SK-N-SH (cell line): ENCODE results near the gene ADAP1.

ENCODE experiments used
- EP300 ChIP-seq, 2 experiments: IDR thresholded peaks; 2 replicates each; pipeline versions ENCODE4 v1.4.0 to v1.6.1; 2012; ENCODE audit warnings: borderline replicate concordance in 1 of 2, low read depth in 1 of 2, low read length in 1 of 2
- FOXM1 ChIP-seq: IDR thresholded peaks from 2 replicates; pipeline ENCODE4 v1.4.0; 2012; ENCODE audit warnings: low read depth, mild to moderate bottlenecking
- GABPA ChIP-seq: IDR thresholded peaks from 2 replicates; pipeline ENCODE4 v1.4.0; 2012; ENCODE audit warnings: low read depth, mild to moderate bottlenecking
- GATA2 ChIP-seq: sonication (generic); formaldehyde crosslinking; IDR thresholded peaks from 2 replicates; pipeline ENCODE4 v1.5.0; 2020; ENCODE audit warnings: mild to moderate bottlenecking, missing genetic modification reagents
- JUND ChIP-seq: IDR thresholded peaks from 2 replicates; pipeline ENCODE4 v1.4.0; 2012
- POLR2AphosphoS5 ChIP-seq: IDR thresholded peaks from 2 replicates; pipeline ENCODE4 v1.6.1; 2012; ENCODE audit warnings: low read depth, low read length
- RAD21 ChIP-seq: IDR thresholded peaks from 2 replicates; pipeline ENCODE4 v1.6.1; 2012; ENCODE audit warnings: mild to moderate bottlenecking, low read length
- SIN3A ChIP-seq: IDR thresholded peaks from 2 replicates; pipeline ENCODE4 v1.6.1; 2012; ENCODE audit warnings: low read depth, mild to moderate bottlenecking, low read length, moderate library complexity, borderline replicate concordance
- SMC3 ChIP-seq: IDR thresholded peaks from 2 replicates; pipeline ENCODE4 v1.6.1; 2012; ENCODE audit warnings: low read depth, low read length, improper control_type of control experiment
- TCF12 ChIP-seq: IDR thresholded peaks from 2 replicates; pipeline ENCODE4 v1.4.0; 2012
- TEAD4 ChIP-seq: IDR thresholded peaks from 2 replicates; pipeline ENCODE4 v1.4.0; 2012; ENCODE audit warnings: mild to moderate bottlenecking, borderline replicate concordance; ENCODE audit not compliant: insufficient read depth
- YY1 ChIP-seq: IDR thresholded peaks from 2 replicates; pipeline ENCODE4 v1.4.0; 2012; ENCODE audit warnings: low read depth, mild to moderate bottlenecking
- TF ChIP-seq, protein P1 (sequence below): fragments of 200-600 bp; sonication (generic); IDR thresholded peaks from 2 replicates; pipeline ENCODE4 v1.6.1; 2017; ENCODE audit warnings: antibody characterized with exemption, mild to moderate bottlenecking, moderate library complexity
- TF ChIP-seq, protein P2 (sequence below): IDR thresholded peaks from 2 replicates; pipeline ENCODE4 v1.6.1; 2012; ENCODE audit warnings: mild to moderate bottlenecking, low read depth, low read length, moderate library complexity

GRCh38 chr7:883055-884021 is 71.1 kb downstream of the ADAP1 start:
- TF ChIP-seq FOXM1: no peak
- TF ChIP-seq EP300 (IDR thresholded peaks at IDR 0.05; ENCODE audit: borderline replicate concordance in 1 of 2, low read depth in 1 of 2, low read length in 1 of 2): no peak
- TF ChIP-seq, protein P1, sequence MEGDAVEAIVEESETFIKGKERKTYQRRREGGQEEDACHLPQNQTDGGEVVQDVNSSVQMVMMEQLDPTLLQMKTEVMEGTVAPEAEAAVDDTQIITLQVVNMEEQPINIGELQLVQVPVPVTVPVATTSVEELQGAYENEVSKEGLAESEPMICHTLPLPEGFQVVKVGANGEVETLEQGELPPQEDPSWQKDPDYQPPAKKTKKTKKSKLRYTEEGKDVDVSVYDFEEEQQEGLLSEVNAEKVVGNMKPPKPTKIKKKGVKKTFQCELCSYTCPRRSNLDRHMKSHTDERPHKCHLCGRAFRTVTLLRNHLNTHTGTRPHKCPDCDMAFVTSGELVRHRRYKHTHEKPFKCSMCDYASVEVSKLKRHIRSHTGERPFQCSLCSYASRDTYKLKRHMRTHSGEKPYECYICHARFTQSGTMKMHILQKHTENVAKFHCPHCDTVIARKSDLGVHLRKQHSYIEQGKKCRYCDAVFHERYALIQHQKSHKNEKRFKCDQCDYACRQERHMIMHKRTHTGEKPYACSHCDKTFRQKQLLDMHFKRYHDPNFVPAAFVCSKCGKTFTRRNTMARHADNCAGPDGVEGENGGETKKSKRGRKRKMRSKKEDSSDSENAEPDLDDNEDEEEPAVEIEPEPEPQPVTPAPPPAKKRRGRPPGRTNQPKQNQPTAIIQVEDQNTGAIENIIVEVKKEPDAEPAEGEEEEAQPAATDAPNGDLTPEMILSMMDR: no peak
- TF ChIP-seq TEAD4: no peak
- no peak for TF ChIP-seq POLR2AphosphoS5
- TF ChIP-seq GABPA: no peak
- no peak for TF ChIP-seq RAD21
- no peak for TF ChIP-seq TCF12
- TF ChIP-seq JUND: no peak
- TF ChIP-seq, protein P2, sequence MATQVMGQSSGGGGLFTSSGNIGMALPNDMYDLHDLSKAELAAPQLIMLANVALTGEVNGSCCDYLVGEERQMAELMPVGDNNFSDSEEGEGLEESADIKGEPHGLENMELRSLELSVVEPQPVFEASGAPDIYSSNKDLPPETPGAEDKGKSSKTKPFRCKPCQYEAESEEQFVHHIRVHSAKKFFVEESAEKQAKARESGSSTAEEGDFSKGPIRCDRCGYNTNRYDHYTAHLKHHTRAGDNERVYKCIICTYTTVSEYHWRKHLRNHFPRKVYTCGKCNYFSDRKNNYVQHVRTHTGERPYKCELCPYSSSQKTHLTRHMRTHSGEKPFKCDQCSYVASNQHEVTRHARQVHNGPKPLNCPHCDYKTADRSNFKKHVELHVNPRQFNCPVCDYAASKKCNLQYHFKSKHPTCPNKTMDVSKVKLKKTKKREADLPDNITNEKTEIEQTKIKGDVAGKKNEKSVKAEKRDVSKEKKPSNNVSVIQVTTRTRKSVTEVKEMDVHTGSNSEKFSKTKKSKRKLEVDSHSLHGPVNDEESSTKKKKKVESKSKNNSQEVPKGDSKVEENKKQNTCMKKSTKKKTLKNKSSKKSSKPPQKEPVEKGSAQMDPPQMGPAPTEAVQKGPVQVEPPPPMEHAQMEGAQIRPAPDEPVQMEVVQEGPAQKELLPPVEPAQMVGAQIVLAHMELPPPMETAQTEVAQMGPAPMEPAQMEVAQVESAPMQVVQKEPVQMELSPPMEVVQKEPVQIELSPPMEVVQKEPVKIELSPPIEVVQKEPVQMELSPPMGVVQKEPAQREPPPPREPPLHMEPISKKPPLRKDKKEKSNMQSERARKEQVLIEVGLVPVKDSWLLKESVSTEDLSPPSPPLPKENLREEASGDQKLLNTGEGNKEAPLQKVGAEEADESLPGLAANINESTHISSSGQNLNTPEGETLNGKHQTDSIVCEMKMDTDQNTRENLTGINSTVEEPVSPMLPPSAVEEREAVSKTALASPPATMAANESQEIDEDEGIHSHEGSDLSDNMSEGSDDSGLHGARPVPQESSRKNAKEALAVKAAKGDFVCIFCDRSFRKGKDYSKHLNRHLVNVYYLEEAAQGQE: no peak
- TF ChIP-seq SIN3A: no peak
- no peak for TF ChIP-seq GATA2 (CRISPR knock-in tag)
- no peak for TF ChIP-seq YY1
- no peak for TF ChIP-seq SMC3
